Chondrocyte (in vitro differentiated cells): ENCODE measurements around the gene SLC2A5. TPM values are rescaled to one million over a fixed set of nuclear protein-coding genes. Genes with fewer than 3 reads are reported as not detected.

Source experiments
- DNase-seq: peaks from one replicate; pipeline ENCODE4 v3.0.0; 2021; ENCODE audit warnings: mixed read lengths, low spot score
- H3K27ac Mint-ChIP-seq: one replicate; pipeline ENCODE4 v1.8.0; 2021; ENCODE audit warnings: mild to moderate bottlenecking, moderate library complexity, mixed read lengths; ENCODE audit not compliant: unreplicated experiment
- H3K27me3 Mint-ChIP-seq: 2 replicates; pipeline ENCODE4 v1.8.0; 2021; ENCODE audit warnings: low read depth, mixed read lengths
- H3K36me3 Mint-ChIP-seq: 2 replicates; pipeline ENCODE4 v1.8.0; 2021; ENCODE audit warnings: low read depth, mixed read lengths
- H3K4me1 Mint-ChIP-seq: 2 replicates; pipeline ENCODE4 v1.8.0; 2021; ENCODE audit warnings: low read depth, mild to moderate bottlenecking, mixed read lengths
- H3K4me3 Mint-ChIP-seq: one replicate; pipeline ENCODE4 v1.8.0; 2021; ENCODE audit warnings: mild to moderate bottlenecking, moderate library complexity, mixed read lengths; ENCODE audit not compliant: unreplicated experiment
- H3K9me3 Mint-ChIP-seq: 2 replicates; pipeline ENCODE4 v1.8.0; 2021; ENCODE audit warnings: low read depth, mixed read lengths
- CTCF ChIP-seq: fragments of 200-600 bp; sonication (generic); IDR thresholded peaks from 2 replicates; pipeline ENCODE4 v1.5.0; 2021; ENCODE audit warnings: antibody characterized with exemption, mild to moderate bottlenecking, moderate library complexity
- total RNA-seq: library from RNA; stranded (reverse); gene quantifications from 3 replicates; pipeline ENCODE4 v1.2.1, GENCODE V29; 2021

Gene SLC2A5
- total RNA-seq, 1 donor from 2014 or later = 0.27 TPM

DNA sequence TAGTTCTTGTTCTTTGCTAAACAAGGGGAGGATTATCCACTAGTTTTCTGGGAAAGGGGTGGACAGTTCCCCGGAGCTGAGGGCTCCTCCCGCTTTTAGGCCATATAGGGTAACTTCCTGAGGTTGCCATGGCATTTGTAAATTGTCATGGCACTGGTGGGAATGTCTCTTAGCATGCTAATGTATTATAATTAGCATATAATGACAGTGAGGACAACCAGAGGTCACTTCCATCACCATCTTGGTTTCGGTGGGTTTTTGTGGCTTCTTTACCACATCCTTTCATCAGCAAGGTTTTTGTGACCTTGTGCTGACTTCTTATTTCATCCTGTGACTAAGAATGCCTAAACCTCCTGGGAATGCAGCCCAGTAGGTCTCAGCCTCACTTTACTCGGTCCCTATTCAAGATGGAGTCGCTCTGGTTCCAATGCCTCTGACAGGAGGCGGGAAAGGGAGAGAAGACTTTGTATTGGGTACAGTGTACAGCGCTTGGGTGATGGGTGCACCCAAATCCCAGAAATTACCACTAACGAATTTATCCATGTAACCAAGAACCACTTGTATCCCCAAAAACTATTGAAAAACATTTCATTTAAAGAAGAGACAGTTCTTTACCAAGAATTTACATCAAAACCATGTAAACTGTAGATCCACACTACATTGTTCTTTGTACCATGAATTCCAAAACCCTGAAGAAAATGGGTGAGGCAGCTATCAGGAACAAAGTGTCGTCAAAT lies 8.7 kb upstream of the SLC2A5 start:
- H3K27ac Mint-ChIP-seq = no peak overlapping the region
- DNase-seq = peak; percentile 9

DNA sequence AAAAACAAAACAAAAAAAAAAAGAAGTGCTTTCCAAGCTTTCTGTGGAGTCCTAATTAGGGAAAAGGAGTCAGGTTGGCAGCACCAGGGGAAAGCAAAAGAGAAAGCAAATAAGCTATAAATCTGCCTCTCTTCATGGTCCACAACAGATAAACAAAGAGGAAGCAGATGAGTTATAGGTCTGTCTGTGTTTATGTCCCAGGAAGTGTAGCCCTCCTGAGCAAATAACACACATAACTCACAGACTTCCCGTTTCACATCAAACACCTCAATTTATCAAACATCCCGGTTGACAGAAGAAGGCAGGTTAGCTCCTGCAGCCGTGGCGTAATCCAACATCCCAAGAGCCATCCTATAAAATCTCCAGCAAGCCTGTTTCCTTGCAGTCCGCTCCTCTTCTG lies 5.6 kb upstream of the SLC2A5 start:
- Mint-ChIP-seq H3K4me3 (no peak overlapping the region), H3K9me3 (no peaks in the 10 kb centered on the region), H3K4me1 (peaks cover 10% of the 10 kb centered on the region), H3K27me3 (peaks cover 17% of the 10 kb centered on the region), H3K27ac (no peak overlapping the region), H3K36me3 (no peaks in the 10 kb centered on the region)
- no peak for DNase-seq
- TF ChIP-seq CTCF = no peak

More for the DNA sequence above, 8.7 kb upstream of the SLC2A5 start:
- Mint-ChIP-seq H3K4me3 (no peak overlapping the region), H3K4me1 (peaks cover 25% of the 10 kb centered on the region), H3K9me3 (no peaks in the 10 kb centered on the region), H3K27me3 (peaks cover 15% of the 10 kb centered on the region), H3K36me3 (no peaks in the 10 kb centered on the region)
- TF ChIP-seq CTCF = no peak

DNA sequence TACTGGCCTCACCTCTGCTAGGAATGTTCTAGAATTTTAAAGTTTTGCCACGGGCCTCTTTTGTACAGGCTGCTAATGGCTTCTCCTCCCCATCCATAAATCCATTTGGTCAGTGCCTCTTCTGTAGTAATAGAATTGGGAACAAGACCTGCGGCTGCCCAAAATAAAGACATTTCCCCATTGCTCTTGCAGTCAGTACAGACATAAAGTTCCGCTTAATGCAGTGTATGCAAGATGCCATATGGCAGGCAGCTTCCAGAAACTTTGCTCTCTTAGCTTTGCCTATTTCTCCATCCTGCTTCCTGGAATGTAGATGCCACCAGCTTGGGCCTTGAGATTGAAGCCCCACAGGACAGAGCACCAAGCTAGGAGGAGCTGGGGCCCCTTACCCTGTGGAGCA lies 3.7 kb upstream of the SLC2A5 start:
- H3K27me3 Mint-ChIP-seq = peaks cover 22% of the 10 kb centered on the region
- TF ChIP-seq CTCF = no peak
- H3K27ac Mint-ChIP-seq = no peak overlapping the region
- H3K4me1 Mint-ChIP-seq = peaks cover 10% of the 10 kb centered on the region
- no peak for DNase-seq
- H3K36me3 Mint-ChIP-seq = no peaks in the 10 kb centered on the region
- no peak overlapping the region for H3K4me3 Mint-ChIP-seq
- H3K9me3 Mint-ChIP-seq = no peaks in the 10 kb centered on the region

- Mint-ChIP-seq H3K9me3 (no peaks in the 10 kb centered on the region), H3K27me3 (peaks cover 23% of the 10 kb centered on the region), H3K27ac (no peak overlapping the region), H3K4me3 (no peak overlapping the region), H3K4me1 (peaks cover 17% of the 10 kb centered on the region), H3K36me3 (peaks cover 1% of the 10 kb centered on the region)
- TF ChIP-seq CTCF = no peak
- no peak for DNase-seq
Measured at GRCh38 chr1:9071554-9072235, 2.3 kb upstream of the SLC2A5 start.

DNA sequence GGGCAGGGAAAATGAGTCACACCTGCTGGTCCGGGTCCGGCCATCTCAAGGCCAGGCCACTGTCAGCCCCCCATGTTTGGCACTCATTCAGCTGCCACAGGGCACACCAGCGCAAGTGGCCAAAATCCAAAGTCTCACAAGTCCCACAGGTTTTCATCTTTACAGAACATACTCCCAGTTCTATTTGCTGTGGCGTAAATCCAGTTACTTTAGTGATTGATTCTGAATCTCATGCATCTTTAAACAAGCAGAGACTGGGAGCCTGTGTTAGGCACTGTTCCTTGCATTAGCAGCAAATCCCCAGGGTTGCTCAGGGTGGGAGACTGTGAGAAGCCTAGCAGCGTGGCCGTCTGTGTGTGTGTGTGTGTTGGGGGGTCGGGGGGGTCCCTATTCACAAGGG lies 1.1 kb upstream of the SLC2A5 start:
- Mint-ChIP-seq H3K4me1 (peaks cover 17% of the 10 kb centered on the region), H3K27me3 (peaks cover 23% of the 10 kb centered on the region), H3K4me3 (no peak overlapping the region), H3K9me3 (no peaks in the 10 kb centered on the region), H3K27ac (no peak overlapping the region), H3K36me3 (peaks cover 1% of the 10 kb centered on the region)
- DNase-seq = no peak
- TF ChIP-seq CTCF = no peak
